Measurements from ENCODE around the gene PGD. TPM values are rescaled to one million over a fixed set of nuclear protein-coding genes. Genes with fewer than 3 reads are reported as not detected.

The PGD gene
- total and polyA plus RNA-seq, 10 of the 15 experiments (the other 5 are each of a cell fraction or from before 2014, with no cell fraction given): 108 to 262 (median 171) TPM

GRCh38 chr1:10419351-10419750 lies 20.5 kb downstream of the PGD start:
- in situ Hi-C loops (cut with MboI) (no loop called here), intact Hi-C loops (cut with micrococcal nuclease; ENCODE audit: unreplicated experiment) (no loop called here)
- Histone ChIP-seq H3K4me1 (ENCODE audit: control insufficient read depth, insufficient read depth, low read length) (no peaks in the 10 kb centered on the region), H3K27ac (ENCODE audit: control insufficient read depth, insufficient read depth) (no peak overlapping the region), H3K4me2 (ENCODE audit: control insufficient read depth, insufficient read depth) (no peak overlapping the region), H4K20me1 (ENCODE audit: control insufficient read depth, insufficient read depth) (no peaks in the 10 kb centered on the region), H3K36me3 (ENCODE audit: control insufficient read depth in 2 of 2, insufficient read depth in 2 of 2, low read length in 1 of 2) (peaks cover 17 to 23% of the 10 kb centered on the region in 2 experiments), H3K4me3 (no peak overlapping the region), H2AFZ (ENCODE audit: control insufficient read depth, low read depth, low read length) (no peak overlapping the region), H3K79me2 (ENCODE audit: control insufficient read depth, insufficient read depth, low read length) (no peaks in the 10 kb centered on the region), H3K9me3 (replicated peaks; ENCODE audit: control insufficient read depth, insufficient read depth, low read length) (no peaks in the 10 kb centered on the region), H3K27me3 (replicated peaks in 1 of 2; ENCODE audit: control insufficient read depth in 2 of 2, insufficient read depth in 2 of 2, low read length in 1 of 2) (no peaks in the 10 kb centered on the region), H3K9ac (ENCODE audit: control insufficient read depth, insufficient read depth, low read length) (no peak overlapping the region)
- ChIA-PET POLR2A (interaction anchor here (0.7 kb wide), 1 partner anchor 62 kb away, joined by 6 read pairs; no protein-coding TSS in a partner anchor), CTCF (no interaction called here), SMC1A (ENCODE audit: uncharacterized antibody, unreplicated experiment) (no interaction called here), RAD21 (ENCODE audit: unreplicated experiment) (no interaction called here)
- BruUV-seq (replicated peaks): no TSS peak
- no peak for FAIRE-seq
- ATAC-seq: no peak
- TF ChIP-seq ZSCAN29 (IDR thresholded peaks at IDR 0.05): no peak
- no peak for TF ChIP-seq KLF5 (IDR thresholded peaks at IDR 0.05; ENCODE audit: partially characterized antibody)
- no peak for TF ChIP-seq BACH1 (IDR thresholded peaks at IDR 0.05; ENCODE audit: borderline replicate concordance)
- TF ChIP-seq SPI1 (IDR thresholded peaks at IDR 0.05; ENCODE audit: borderline replicate concordance, insufficient read depth, low read depth, low read length): no peak
- TF ChIP-seq TCF12 (IDR thresholded peaks at IDR 0.05; ENCODE audit: low read depth, low read length): no peak
- no peak for TF ChIP-seq WRNIP1 (IDR thresholded peaks at IDR 0.05; ENCODE audit: borderline replicate concordance, low read depth, low read length)
- TF ChIP-seq PML (IDR thresholded peaks at IDR 0.05; ENCODE audit: low read length): no peak
- TF ChIP-seq JUNB (IDR thresholded peaks at IDR 0.05): no peak
- no peak for TF ChIP-seq RCOR1 (conservative IDR thresholded peaks at IDR 0.05; ENCODE audit: low read depth, low read length)
- TF ChIP-seq MEF2A (IDR thresholded peaks at IDR 0.05; ENCODE audit: insufficient read depth, low read depth, low read length): no peak
- TF ChIP-seq ASH2L (IDR thresholded peaks at IDR 0.05; ENCODE audit: borderline replicate concordance, low read depth): no peak
- TF ChIP-seq, protein P1, sequence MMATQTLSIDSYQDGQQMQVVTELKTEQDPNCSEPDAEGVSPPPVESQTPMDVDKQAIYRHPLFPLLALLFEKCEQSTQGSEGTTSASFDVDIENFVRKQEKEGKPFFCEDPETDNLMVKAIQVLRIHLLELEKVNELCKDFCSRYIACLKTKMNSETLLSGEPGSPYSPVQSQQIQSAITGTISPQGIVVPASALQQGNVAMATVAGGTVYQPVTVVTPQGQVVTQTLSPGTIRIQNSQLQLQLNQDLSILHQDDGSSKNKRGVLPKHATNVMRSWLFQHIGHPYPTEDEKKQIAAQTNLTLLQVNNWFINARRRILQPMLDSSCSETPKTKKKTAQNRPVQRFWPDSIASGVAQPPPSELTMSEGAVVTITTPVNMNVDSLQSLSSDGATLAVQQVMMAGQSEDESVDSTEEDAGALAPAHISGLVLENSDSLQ (IDR thresholded peaks at IDR 0.05): no peak
- no peak for TF ChIP-seq SUZ12 (IDR thresholded peaks at IDR 0.05; ENCODE audit: unreplicated experiment)
- no peak for TF ChIP-seq TAF1 (IDR thresholded peaks at IDR 0.05; ENCODE audit: borderline replicate concordance, low read depth, low read length)
- no peak for TF ChIP-seq SUPT20H (IDR thresholded peaks at IDR 0.05; ENCODE audit: borderline replicate concordance, control insufficient read depth, low read depth, low read length)
- TF ChIP-seq SRF (IDR thresholded peaks at IDR 0.05; ENCODE audit: low read depth in 2 of 2, low read length in 2 of 2): no peak
- TF ChIP-seq CEBPB (IDR thresholded peaks at IDR 0.05; ENCODE audit: borderline replicate concordance in 1 of 2, low read depth in 2 of 2, low read length in 2 of 2): no peak
- no peak for TF ChIP-seq ATF7 (IDR thresholded peaks at IDR 0.05; ENCODE audit: low read depth)
- no peak for TF ChIP-seq SMAD1 (IDR thresholded peaks at IDR 0.05; ENCODE audit: low read depth, partially characterized antibody)
- TF ChIP-seq, protein P2, sequence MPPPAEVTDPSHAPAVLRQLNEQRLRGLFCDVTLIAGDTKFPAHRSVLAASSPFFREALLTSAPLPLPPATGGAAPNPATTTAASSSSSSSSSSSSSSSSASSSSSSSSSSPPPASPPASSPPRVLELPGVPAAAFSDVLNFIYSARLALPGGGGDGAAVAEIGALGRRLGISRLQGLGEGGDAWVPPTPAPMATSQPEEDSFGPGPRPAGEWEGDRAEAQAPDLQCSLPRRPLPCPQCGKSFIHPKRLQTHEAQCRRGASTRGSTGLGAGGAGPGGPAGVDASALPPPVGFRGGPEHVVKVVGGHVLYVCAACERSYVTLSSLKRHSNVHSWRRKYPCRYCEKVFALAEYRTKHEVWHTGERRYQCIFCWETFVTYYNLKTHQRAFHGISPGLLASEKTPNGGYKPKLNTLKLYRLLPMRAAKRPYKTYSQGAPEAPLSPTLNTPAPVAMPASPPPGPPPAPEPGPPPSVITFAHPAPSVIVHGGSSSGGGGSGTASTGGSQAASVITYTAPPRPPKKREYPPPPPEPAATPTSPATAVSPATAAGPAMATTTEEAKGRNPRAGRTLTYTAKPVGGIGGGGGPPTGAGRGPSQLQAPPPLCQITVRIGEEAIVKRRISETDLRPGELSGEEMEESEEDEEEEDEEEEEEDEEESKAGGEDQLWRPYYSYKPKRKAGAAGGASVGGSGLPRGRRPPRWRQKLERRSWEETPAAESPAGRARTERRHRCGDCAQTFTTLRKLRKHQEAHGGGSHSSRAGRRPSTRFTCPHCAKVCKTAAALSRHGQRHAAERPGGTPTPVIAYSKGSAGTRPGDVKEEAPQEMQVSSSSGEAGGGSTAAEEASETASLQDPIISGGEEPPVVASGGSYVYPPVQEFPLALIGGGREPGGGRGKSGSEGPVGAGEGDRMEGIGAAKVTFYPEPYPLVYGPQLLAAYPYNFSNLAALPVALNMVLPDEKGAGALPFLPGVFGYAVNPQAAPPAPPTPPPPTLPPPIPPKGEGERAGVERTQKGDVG (CRISPR knock-in tag; IDR thresholded peaks at IDR 0.05): no peak
- 92% methylated on average over 14 of the region's 15 CpGs for WGBS (ENCODE audit: insufficient coverage, insufficient replicate concordance, low lambda C conversion rate, missing lambda C conversion rate)
- DNase-seq (ENCODE audit: low read depth, low spot score): no peak

All from GM12878 (cell line).